OCI-LY7 (cell line): ENCODE measurements around the gene MAPT.

Experiments
- EZH2phosphoT487 ChIP-seq: fragments of 200-600 bp; sonication (generic); IDR thresholded peaks from 2 replicates; pipeline ENCODE4 v1.6.1; 2018; ENCODE audit warnings: low read depth, borderline replicate concordance, mild to moderate bottlenecking, mixed run types, antibody characterized with exemption, low read length, moderate library complexity, mixed read lengths
- TF ChIP-seq, protein P1 (sequence below): fragments of 200-600 bp; sonication (generic); conservative IDR thresholded peaks from 2 replicates; pipeline ENCODE4 v1.5.1; 2014; ENCODE audit warnings: mild to moderate bottlenecking, antibody characterized with exemption, low read length, moderate library complexity, mixed read lengths

DNA sequence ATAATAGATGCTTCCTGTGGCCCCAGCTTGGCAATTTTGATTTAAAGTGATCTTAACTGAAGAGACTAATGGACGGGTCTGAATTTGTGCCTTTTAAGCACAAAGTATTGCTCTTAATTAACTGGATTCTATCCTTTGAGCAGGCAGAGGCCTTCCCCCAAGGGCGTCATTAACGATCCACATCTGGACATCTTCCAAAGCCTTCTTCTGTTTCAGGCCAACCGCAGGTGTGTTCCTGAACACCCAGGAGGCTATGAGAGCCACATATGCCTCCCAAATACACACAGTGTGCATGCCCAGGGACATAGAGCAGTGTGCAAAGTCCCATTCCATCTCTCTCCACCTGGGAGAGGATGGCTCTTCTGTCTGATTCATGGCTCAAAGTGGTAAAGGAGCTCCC lies 42.3 kb downstream of the MAPT start:
- TF ChIP-seq, protein P1, sequence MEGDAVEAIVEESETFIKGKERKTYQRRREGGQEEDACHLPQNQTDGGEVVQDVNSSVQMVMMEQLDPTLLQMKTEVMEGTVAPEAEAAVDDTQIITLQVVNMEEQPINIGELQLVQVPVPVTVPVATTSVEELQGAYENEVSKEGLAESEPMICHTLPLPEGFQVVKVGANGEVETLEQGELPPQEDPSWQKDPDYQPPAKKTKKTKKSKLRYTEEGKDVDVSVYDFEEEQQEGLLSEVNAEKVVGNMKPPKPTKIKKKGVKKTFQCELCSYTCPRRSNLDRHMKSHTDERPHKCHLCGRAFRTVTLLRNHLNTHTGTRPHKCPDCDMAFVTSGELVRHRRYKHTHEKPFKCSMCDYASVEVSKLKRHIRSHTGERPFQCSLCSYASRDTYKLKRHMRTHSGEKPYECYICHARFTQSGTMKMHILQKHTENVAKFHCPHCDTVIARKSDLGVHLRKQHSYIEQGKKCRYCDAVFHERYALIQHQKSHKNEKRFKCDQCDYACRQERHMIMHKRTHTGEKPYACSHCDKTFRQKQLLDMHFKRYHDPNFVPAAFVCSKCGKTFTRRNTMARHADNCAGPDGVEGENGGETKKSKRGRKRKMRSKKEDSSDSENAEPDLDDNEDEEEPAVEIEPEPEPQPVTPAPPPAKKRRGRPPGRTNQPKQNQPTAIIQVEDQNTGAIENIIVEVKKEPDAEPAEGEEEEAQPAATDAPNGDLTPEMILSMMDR: no peak
- no peak for TF ChIP-seq EZH2phosphoT487
